ENCODE data around the gene ZYX.

ZYX gene

GRCh38 chr7:143426479-143427142 is 45.5 kb downstream of the ZYX start:
- H3K27ac ChIP-seq (replicated peaks): no peak overlapping the region
- H3K27me3 ChIP-seq (ENCODE audit: insufficient read depth, poor library complexity, severe bottlenecking): no peaks in the 10 kb centered on the region
- H3K4me3 ChIP-seq (replicated peaks; ENCODE audit: insufficient read depth, low read length): no peak overlapping the region
- DNase-seq (ENCODE audit: low read depth in 1 of 2, low spot score in 1 of 2): no peak
- TF ChIP-seq GABPA (IDR thresholded peaks at IDR 0.05; ENCODE audit: low read depth): no peak
- no peak for TF ChIP-seq REST (IDR thresholded peaks at IDR 0.05; ENCODE audit: insufficient replicate concordance, low read depth)
- no peak for TF ChIP-seq SPI1 (IDR thresholded peaks at IDR 0.05; ENCODE audit: borderline replicate concordance, low read depth)
- TF ChIP-seq POLR2AphosphoS5 (IDR thresholded peaks at IDR 0.05; ENCODE audit: low read depth): no peak

GRCh38 chr7:143429770-143430698 is 48.9 kb downstream of the ZYX start:
- no peaks in the 10 kb centered on the region for H3K27me3 ChIP-seq (ENCODE audit: insufficient read depth, poor library complexity, severe bottlenecking)
- TF ChIP-seq SPI1 (IDR thresholded peaks at IDR 0.05; ENCODE audit: borderline replicate concordance, low read depth): no peak
- TF ChIP-seq CTCF (IDR thresholded peaks at IDR 0.05; ENCODE audit: insufficient read depth, low read length): no peak
- TF ChIP-seq POLR2AphosphoS5 (IDR thresholded peaks at IDR 0.05; ENCODE audit: low read depth): no peak
- TF ChIP-seq GABPA (IDR thresholded peaks at IDR 0.05; ENCODE audit: low read depth): no peak
- TF ChIP-seq REST (IDR thresholded peaks at IDR 0.05; ENCODE audit: insufficient replicate concordance, low read depth): no peak
- no peak overlapping the region for H3K27ac ChIP-seq (replicated peaks)
- no peak for DNase-seq (ENCODE audit: low read depth in 1 of 2, low spot score in 1 of 2)
- H3K4me3 ChIP-seq (replicated peaks; ENCODE audit: insufficient read depth, low read length): no peak overlapping the region

GRCh38 chr7:143431109-143431508 is 50.0 kb downstream of the ZYX start:
- no peak for DNase-seq (ENCODE audit: low read depth in 1 of 2, low spot score in 1 of 2)
- TF ChIP-seq REST (IDR thresholded peaks at IDR 0.05; ENCODE audit: insufficient replicate concordance, low read depth) (no peak), CTCF (IDR thresholded peaks at IDR 0.05; ENCODE audit: insufficient read depth, low read length) (no peak), SPI1 (IDR thresholded peaks at IDR 0.05; ENCODE audit: borderline replicate concordance, low read depth) (no peak), POLR2AphosphoS5 (IDR thresholded peaks at IDR 0.05; ENCODE audit: low read depth) (no peak), GABPA (IDR thresholded peaks at IDR 0.05; ENCODE audit: low read depth) (no peak)
- Histone ChIP-seq H3K27ac (replicated peaks) (no peak overlapping the region), H3K27me3 (ENCODE audit: insufficient read depth, poor library complexity, severe bottlenecking) (no peaks in the 10 kb centered on the region), H3K4me3 (replicated peaks; ENCODE audit: insufficient read depth, low read length) (no peak overlapping the region)
